GM21360 (cell line): ENCODE measurements around the gene ITIH2.
A peak's percentile ranks its signal among the peaks of the same experiment; 100 is the strongest.
"Not testable (repeated sequence)": the region's sequence is repeated elsewhere in the genome, so short reads cannot be mapped to it uniquely, and the experiment has no call there.

ENCODE experiments used
- ATAC-seq: cut with Tn5 transposase; IDR thresholded peaks from one replicate; pipeline ENCODE4 v1.9.1; 2021; ENCODE audit warnings: mild to moderate bottlenecking, moderate library complexity; ENCODE audit not compliant: unreplicated experiment

ITIH2 gene

DNA sequence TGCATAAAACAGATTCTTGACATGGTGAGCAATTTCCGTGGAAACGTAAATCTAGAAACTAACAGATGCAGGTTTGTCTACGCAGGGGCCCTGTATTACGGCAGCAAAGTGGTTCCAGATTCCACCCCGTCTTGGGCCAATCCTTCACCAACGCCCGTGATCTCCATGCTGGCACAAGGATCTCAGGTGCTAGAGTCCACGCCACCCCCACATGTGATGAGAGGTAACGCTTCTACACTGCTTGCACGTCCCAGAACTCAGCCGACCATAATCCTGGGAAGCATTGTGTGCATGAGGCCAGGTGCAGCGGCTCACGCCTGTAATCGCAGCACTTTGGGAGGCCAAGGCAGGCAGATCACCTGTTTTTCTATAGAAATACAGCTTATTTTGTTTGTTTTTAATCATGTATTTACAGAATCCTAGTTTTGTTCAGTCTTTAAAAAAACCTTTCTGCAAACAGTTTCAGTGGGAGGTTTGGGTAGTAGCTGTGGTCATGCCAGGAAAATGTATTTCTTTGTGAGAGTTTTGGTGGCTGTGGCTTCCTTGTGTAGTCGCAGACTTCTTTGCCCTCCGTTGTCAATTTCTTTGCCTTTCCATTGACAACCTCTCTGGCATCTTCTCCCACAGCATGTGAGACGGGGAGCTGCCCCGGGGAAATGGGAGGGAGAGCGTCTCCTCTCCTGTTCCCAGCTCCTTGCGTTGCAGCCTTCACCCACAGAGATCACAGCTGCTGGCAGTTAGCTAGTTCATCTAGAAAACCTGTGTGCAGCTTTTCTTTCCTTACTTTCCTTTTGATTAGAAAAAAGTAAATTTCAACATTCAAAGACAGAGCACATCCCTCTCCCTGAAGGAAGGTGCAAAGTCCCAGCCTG is 35.7 kb downstream of the ITIH2 start:
- no peak for ATAC-seq

DNA sequence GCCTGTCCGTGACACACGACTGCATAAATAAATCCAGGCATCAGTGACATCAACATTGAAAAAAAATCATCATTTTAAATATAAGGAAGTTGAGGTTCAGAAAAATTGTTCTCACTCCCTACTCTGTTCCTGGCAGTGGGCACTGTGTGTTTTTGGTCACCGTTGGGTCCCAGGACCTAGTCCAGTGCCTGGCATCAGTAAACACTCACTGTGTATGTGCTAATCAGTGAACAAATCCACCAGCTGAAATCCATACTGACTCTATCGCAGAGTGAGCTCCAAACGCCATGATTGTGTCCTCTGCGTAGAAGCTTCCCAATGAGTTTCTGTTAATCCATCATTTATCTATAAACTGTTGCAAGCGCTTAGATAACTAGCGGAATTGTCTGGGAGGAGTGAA is 41.2 kb downstream of the ITIH2 start:
- ATAC-seq: no peak

DNA sequence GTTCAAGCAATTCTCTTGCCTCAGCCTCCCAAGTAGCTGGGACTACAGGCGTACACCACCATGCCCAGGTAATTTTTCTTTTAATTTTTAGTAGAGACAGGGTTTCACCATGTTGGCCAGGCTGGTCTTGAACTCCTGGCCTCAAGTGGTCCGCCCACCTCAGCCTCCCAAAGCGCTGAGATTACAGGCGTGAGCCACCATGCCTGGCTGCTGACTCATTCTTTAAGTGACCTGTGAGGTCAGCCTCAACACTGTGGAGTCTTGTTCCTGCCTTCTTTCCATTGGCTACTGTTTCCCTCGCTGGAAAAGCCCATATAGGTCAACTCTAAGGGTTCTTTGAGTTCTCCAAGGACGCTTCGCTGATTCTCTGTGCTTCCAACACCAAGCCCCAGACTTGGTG is 45.5 kb downstream of the ITIH2 start:
- ATAC-seq: not testable (repeated sequence)

DNA sequence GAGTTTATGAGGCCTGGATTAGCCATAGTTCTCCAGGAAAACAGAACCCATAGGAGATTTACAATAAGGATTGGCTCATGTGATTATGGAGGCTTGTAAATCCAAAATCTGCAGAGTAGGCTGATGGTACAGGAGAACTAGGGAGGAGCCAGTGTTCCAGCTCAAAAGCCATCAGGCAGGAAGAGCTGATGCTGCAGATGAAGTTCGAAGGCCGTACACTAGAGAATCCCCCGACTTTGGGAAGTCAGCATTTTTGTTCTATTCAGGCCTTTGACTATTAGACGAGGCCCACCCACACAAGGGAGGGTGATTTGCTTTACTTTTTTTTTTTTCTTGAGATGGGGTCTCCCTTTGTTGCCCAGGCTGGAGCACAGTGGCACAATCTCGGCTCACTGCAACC is 47.1 kb downstream of the ITIH2 start:
- no peak for ATAC-seq

DNA sequence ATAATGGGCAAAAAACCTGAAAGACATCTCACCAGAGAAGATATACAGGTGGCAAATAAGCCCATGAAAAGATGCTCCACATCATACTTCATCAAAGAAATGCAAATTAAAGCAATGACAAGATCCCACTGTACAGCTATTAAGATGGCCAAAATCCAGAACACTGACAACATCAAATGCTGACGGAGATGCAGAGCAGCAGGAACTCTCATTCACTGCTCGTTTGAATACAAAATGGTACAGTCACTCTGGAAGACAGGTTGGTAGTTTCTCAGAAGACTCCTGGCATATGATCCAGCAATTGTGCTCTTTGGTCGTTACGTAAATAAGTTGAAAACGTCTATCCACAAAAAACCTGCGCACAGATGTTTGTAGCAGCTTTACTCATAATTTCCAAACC is 49.1 kb downstream of the ITIH2 start:
- ATAC-seq: no peak

DNA sequence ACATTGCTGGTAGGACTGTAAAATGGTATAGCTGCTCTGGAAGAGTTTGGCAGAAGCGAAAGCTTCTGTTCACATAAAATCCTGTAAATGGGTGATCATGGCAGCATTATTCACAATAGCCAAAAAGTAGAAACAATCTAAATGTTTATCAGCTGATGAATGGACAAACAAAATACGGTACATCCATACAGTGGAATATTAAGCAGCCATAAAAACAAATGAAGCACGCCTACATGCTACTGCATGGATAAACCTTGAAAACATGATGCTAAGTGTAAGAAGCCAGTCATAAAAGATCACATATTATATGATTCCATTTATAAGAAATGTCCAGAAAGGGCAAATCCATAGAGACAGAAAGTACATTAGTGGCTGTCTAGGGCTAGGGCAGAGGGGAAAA is 52.0 kb downstream of the ITIH2 start:
- no peak for ATAC-seq

DNA sequence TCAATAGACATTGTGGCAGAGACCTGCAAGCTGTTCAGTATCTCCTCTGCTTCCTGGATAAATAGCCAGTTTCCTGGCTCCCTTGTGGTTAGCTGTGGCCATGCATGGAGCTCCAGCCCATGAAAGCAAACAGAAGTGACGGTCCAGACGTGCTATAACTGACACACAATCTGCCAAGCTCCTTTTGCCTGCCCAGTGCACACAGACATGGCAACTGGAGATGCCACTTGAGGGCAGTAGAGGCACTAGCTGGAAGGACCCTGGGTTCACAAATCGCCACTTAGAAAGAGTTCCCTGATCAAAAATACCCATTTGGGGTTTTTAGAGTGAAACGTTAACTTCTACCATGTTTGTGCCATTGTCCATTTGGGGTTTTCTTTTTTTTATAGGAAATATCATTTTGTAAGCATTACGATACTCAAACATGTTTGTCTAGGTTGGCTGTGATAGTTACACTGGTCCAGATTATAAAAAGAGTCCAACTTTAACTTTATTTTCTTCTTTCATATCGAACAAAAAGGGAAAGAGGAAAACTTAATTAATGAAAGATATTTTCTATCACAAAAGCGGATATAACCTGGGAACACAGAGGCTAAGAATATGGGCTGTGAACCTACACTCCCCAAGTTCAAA is 53.4 kb downstream of the ITIH2 start:
- no peak for ATAC-seq

DNA sequence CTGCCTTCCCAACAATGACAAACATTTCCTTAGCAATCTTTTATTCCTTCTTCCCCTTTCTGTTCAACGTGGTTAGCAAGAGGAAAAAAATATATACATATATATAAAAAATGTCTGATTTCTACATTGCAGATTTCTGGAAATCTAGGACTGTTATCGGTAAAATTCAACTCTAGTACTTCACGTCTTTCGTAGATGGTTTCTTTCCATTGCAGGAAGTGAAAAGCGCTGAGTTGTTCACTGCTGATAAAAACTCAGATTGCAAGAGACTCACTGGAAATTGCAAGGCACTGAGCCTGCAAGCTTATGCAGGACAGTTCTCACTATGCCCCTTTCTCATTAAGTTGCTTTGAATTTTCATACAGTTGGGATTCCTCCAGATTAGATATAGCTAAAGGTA is 60.8 kb downstream of the ITIH2 start:
- no peak for ATAC-seq

DNA sequence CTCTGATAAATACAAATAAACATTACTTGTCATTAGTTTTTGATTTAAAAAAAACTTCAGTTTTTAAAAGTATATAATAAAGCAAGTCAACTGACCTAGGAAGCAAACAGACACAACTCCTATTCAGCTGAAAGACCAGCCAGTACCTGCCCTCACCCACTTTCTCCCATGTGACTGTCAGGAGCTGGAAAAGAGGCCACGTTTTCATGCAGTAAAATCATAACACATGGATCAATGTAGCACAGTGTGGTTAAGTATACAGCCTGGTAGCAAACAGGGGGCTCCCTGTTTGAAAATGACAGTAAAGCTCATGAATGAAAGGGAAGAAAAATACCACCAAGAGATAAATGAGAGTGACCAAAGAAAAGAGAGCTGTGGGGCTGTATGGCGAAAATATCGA is 63.1 kb downstream of the ITIH2 start:
- no peak for ATAC-seq

DNA sequence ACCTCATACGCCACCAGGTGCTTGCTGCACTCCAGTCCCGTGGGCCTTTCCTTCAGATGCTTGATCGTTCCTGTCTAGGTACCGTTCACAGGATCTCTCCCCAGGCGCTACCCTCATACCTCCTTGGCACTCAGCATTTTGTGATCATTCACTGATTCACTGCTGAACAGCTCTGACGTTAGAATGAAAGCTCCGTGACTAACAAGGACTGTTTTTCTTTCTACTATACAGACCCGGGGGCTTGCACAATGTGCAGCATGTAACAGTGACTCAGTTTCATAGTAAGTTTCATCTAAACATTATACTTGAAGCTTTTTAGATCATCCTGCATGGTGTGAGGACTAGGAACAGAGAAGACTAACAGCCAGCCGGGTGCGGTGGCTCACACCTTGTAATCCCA is 64.1 kb downstream of the ITIH2 start:
- no peak for ATAC-seq

DNA sequence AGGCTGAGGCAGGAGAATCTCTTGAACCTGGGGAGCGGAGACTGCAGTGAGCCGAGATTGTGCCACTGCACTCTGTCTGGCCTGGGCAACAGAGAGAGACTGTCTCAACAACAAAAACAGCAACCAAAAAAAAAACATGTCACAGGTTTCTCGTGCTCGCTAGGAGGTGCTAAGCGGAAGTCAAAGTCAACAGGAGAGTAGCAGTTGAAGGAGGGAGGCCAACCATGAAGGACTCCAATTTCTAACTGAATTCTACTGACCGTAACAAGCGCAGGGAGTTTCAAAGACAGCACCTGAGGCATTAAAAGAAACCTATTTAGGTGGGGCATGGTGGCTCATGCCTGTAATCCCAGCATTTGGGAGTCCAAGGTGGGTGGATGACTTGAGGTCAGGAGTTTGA is 65.3 kb downstream of the ITIH2 start:
- no peak for ATAC-seq

DNA sequence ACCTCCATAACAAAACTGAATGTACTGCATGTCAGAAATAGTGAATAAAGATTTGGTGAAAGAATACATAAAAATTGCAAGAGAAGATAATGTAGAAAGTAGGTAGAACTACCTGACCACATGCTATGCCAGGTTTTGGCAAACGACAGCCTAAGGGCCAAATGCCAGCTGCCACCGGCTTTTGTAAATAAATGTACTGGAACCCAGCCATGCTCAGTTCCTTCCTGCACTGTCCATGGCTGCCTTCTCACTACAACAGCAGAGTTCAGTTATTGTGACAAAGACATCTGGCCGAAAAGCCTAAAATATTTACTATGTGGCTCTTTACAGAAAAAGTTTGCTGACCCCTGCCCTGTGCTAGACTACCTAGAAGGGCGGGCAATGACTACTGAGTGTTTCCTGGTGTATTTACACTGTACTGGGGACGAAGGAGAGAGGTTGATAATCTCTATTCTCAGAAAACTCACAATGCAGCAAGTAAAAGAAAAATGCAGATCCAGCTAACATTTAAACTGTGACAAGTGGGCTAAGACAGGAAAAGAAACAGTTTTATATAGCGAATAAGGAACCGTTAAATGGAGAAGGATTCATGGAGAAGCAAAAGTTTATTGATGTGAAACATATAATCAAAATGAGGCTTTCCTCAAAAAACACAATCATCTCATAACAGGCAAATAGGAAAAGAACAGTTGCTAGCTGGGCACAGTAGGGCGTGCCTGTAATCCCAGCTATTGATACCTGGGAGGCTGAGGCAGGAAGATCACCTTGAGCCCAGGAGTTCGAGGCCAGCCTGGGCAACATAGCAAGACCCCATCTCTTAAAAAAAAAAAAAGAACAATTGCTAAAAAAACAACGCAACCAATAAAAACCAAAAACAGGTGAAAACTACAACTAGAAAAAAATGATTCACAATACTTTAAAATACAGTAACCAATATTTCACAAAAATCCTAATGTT is 71.0 kb downstream of the ITIH2 start:
- no peak for ATAC-seq

DNA sequence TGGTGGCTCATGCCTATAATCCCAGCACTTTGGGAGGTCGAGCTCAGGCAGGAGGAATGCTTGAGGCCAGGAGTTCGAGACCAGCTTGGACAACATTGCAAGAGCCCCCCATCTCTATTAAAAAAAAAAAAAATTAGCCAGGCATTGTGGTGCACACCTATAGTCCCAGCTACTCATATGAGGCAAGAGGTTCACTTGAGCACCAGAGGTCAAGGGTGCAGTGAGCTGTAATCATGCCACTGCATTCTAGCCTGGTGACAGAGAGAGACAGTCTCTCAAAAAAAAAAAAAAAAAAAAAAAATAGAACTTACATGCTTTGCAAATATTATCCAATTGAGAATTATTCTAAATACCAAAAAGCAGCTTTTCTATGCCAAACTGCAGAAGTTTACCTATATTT is 73.7 kb downstream of the ITIH2 start:
- no peak for ATAC-seq

DNA sequence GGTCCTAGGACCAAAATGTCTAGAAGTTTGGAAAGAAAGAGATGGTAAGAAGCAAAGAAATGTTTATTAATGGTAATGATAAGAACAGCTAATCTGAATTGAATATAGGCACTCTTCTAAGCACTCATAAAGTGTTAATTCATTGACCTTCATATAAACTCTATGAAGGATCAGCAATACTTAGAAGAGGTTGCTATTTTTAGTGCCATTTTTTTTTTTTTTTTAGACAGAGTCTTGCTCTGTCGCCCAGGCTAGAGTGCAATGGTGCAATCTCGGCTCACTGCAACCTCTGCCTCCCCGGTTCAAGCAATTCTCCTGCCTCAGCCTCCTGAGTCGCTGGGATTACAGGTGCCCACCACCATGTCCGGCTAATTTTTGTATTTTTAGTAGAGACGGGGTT is 79.1 kb downstream of the ITIH2 start:
- ATAC-seq: not testable (repeated sequence)

DNA sequence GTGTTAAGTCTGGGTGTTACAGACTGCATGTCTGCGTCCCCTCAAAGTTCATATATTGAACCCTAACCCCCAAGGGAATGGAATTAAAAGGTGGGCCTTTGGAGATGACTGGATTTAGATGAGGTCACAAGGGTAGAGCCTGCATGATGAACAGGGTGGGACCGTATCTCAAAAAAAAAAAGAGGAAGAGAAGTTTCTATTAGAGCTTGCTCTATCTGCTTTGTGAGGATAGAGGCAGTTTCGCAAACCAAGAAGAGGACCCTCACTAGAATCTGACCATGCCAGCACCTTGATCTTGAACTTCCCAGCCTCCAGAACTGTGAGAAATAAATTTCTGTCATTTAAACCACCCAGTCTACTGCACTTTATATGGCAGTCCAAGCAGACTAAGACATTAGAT is 83.3 kb downstream of the ITIH2 start:
- ATAC-seq: no peak

DNA sequence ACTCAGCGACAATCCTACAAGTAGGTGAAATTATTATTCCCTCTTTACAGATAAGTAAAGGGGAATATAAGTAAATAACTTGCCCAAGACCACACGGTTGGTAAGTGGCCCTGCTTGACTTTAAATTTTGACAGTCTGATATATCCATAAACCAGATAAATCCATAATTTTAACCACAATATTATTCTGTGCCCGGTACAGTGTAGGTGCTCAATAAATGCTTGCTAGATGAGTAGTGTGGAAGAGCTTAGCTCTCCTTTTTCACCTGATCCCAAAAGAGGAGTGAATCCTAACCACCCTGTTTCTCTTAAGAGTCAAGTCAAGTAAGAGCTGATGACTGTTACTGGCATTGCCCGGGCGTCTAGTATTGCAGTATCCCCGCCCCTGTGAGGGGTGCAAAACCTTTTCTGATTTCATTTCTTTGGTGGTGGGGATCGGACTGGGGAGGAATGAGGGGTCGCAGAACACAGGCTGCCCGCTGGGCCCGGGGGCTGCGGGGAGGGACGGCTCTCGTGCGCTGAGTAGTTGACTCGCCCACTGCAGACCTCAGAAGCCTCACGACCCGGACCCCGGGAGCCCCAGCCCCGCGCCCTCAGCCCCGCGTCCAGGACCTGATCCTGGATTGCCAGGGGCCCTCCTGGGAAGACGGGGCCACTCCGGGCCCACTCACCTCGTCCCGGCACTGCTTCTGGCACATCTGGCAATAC is 84.2 kb downstream of the ITIH2 start:
- ATAC-seq: peak; percentile 7

DNA sequence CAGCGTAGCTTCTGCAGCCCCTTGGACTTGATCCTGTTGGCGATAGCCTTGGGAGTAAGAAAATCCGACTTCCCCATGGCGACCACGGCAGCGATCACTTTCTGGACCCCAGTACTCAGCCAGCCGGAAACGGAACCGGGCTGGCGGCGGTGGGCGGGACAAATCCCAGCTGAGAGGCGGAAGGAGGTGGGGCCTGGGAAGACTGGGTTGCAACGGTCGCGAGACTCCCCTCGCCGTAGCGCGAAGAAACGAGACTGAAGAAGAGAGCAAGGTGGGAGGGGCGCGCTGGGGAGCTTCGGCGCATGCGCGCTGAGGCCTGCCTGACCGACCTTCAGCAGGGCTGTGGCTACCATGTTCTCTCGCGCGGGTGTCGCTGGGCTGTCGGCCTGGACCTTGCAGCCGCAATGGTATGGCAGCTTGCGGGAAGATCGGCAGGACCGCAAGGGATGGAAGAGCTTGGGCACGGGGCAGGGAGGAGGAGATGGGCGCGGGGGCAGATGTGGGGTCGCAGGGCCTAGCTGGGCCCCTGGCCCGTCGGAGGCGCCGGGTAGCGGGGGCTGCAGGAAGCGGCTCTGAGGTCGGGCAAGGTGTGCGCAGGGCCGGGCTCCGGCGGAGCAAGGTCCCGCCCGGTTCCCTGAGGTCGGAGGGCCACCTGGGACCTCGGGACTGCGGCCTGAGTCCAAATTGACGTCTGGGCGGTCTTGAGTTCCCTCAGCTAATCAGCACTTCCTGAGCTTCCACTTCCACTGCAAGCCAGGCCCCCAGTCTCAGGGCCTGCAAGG is 84.9 kb downstream of the ITIH2 start, which contains the start of the genes ATP5F1C and KIN:
TSS of gene ATP5F1C (plus strand) at position 321 of the 782 bp plus-strand sequence. CDS start at position 352, 31 bp downstream.
TSS of gene KIN (minus strand) at position 137 of the 782 bp plus-strand sequence. CDS start at position 77, 60 bp downstream.
- peak; percentile 97 for ATAC-seq

DNA sequence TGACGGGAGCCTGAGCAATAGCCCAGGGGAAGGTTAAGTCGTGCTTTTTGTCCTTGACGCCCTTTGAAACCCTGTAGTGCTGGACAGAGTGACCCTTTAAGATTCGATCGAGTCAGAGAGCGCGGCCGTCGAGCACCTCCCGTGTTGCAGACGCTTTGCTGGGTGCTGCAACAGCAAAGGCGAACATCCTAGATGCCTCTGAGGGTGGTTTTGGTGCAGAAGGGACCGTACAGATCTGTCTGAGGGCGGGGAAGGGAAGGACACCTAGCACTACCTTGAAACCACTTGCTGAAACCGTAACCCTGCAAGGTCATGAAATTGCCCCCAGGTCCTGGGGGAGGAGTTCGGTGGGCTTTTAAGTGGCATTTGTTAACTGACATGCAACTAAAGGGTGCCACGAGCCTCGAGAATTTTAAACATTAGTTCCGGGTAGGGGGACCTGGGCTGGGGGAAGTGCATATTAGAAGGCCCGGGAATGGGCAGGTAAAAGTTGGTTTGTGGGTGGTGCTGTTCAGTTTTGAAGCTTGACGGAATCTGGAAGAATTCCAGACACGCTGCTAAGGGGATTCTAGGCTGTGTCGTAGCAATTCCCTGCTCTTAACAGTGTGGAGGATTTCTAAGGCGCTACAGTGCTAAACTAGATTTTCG is 85.6 kb downstream of the ITIH2 start:
- ATAC-seq: peak; percentile 13

DNA sequence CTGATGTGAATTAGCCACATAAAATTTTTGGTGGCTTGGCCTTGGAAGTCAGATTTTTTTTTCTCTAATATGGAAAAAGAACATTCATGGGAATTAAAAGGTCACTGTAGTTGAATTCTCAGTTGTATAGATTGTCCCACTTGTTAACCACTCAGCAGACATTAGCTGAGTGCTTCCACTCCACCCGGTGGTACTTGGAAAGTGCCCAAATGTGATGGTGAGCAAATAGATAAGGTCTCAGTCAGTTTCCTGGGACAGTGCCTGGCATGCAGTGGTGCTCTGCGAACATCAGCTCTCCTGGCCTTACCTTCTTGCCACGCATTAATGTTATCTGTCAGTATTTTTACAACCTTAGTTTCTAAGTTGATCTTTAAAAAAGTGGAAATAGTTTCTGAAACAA is 86.3 kb downstream of the ITIH2 start:
- ATAC-seq: no peak
